Effector memory CD8-positive, alpha-beta T cell (primary cell): ENCODE data around the gene SHROOM2.
A peak's percentile ranks its signal among the peaks of the same experiment; 100 is the strongest.

Source experiments
- ATAC-seq: fragments of 150-1000 bp; cut with Tn5 transposase; replicated peaks from 2 replicates; pipeline ENCODE4 v1.10.0; 2021; ENCODE audit warnings: mild to moderate bottlenecking, moderate library complexity
- DNase-seq, 3 experiments: peaks; one replicate each; pipeline ENCODE4 v3.0.0; 2021
- H3K27ac Mint-ChIP-seq, 2 donors: one replicate each; pipeline ENCODE4 v1.8.0; 2022; ENCODE audit warnings: mild to moderate bottlenecking in 2 of 2, mixed read lengths in 2 of 2, moderate library complexity in 2 of 2
- H3K27me3 Mint-ChIP-seq, 2 donors: one replicate each; pipeline ENCODE4 v1.8.0; 2022; ENCODE audit warnings: mixed read lengths in 2 of 2
- H3K36me3 Mint-ChIP-seq: one replicate; pipeline ENCODE4 v1.8.0; 2022; ENCODE audit warnings: mild to moderate bottlenecking, moderate library complexity, mixed read lengths; ENCODE audit not compliant: insufficient read depth
- H3K4me1 Mint-ChIP-seq, 2 donors: one replicate each; pipeline ENCODE4 v1.8.0; 2022; ENCODE audit warnings: low read depth in 2 of 2, mixed read lengths in 2 of 2
- H3K4me3 Mint-ChIP-seq, 2 donors: one replicate each; pipeline ENCODE4 v1.8.0; 2022; ENCODE audit warnings: mild to moderate bottlenecking in 2 of 2, mixed read lengths in 2 of 2, moderate library complexity in 2 of 2
- H3K9me3 Mint-ChIP-seq, 2 donors: one replicate each; pipeline ENCODE4 v1.8.0; 2022; ENCODE audit warnings: mixed read lengths in 2 of 2
- total RNA-seq, 9 experiments: gene quantifications; one replicate each; lab custom pipeline; 2026; lab: John Stamatoyannopoulos, UW

The SHROOM2 gene, protein sequence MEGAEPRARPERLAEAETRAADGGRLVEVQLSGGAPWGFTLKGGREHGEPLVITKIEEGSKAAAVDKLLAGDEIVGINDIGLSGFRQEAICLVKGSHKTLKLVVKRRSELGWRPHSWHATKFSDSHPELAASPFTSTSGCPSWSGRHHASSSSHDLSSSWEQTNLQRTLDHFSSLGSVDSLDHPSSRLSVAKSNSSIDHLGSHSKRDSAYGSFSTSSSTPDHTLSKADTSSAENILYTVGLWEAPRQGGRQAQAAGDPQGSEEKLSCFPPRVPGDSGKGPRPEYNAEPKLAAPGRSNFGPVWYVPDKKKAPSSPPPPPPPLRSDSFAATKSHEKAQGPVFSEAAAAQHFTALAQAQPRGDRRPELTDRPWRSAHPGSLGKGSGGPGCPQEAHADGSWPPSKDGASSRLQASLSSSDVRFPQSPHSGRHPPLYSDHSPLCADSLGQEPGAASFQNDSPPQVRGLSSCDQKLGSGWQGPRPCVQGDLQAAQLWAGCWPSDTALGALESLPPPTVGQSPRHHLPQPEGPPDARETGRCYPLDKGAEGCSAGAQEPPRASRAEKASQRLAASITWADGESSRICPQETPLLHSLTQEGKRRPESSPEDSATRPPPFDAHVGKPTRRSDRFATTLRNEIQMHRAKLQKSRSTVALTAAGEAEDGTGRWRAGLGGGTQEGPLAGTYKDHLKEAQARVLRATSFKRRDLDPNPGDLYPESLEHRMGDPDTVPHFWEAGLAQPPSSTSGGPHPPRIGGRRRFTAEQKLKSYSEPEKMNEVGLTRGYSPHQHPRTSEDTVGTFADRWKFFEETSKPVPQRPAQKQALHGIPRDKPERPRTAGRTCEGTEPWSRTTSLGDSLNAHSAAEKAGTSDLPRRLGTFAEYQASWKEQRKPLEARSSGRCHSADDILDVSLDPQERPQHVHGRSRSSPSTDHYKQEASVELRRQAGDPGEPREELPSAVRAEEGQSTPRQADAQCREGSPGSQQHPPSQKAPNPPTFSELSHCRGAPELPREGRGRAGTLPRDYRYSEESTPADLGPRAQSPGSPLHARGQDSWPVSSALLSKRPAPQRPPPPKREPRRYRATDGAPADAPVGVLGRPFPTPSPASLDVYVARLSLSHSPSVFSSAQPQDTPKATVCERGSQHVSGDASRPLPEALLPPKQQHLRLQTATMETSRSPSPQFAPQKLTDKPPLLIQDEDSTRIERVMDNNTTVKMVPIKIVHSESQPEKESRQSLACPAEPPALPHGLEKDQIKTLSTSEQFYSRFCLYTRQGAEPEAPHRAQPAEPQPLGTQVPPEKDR (N-terminal part only)
- 0 to 0.60 (median 0) reads per million in 9 experiments for total RNA-seq

DNA sequence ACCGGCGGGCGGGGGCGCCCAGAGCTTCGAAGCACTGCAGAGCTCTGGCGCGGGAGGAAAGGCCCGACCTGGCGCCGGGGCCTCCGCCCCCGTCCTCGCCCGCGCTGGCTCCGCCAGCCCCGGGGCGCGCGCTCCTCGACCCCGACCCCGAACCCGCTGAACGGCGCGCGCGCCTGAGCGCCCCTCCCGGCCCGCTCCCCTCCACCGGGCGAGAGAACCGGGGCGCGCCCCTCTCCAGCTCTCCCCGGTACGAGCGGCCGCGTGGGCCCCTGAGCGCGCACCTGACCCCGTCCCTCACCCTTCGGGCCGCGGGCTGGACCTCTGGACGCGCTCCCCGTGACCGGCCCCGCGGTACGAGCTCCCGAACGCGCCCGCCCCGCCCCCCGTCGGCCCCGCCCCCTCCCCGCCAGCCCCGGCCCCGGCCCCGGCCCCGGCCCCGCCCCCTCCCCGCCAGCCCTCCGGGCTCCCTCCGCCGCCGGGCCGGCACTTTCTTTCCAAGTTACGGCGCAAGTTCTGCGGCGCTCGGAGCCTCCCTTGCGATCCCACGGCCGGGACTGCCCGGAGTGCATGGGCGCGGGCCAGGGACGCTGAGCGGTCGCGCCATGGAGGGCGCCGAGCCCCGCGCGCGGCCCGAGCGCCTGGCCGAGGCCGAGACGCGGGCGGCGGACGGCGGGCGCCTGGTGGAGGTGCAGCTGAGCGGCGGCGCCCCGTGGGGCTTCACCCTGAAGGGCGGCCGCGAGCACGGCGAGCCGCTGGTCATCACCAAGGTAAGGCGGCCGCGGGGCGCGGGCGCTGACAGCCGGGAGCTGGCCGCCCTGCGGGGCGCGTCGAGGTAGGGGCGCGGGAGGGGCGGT is at the start of gene SHROOM2:
Gene SHROOM2 (plus strand): TSS at position 486 of the 854 bp plus-strand sequence. CDS start 117 bp downstream, at position 603.
- Mint-ChIP-seq H3K27ac (no peak within 1 kb of the TSS), H3K4me3 (peak within 1 kb of the TSS; percentile 48 to 52), H3K9me3 (no peaks in the 10 kb centered on the region), H3K4me1 (no peaks in the 10 kb centered on the region), H3K36me3 (no peaks in the 10 kb centered on the region), H3K27me3 (peaks cover 12 to 15% of the 10 kb centered on the region in 2 donors)
- ATAC-seq (no peak), DNase-seq (no peak)

DNA sequence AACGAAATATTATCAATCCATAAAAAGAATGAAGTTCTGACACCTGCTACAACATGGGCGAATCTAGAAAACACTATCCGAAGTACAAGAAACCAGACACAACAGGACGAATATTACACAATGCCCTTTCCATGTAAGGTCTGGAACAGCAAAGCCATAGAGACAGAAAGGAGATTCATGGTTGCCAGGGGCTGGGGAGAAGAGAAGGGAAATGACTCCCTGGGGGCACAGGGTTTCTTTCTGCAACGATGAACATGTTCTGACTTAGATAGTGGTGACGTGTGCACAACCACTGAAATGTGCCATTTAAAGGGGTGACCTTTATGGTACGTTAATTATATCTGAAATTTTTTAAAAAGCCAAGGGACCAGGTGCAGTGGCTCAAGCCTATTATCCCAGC is 48.9 kb upstream of the SHROOM2 start:
- H3K4me1 Mint-ChIP-seq = no peaks in the 10 kb centered on the region
- H3K4me3 Mint-ChIP-seq = no peak overlapping the region
- H3K9me3 Mint-ChIP-seq = no peaks in the 10 kb centered on the region
- DNase-seq = no peak
- peaks cover 0 to 11% of the 10 kb centered on the region in 2 donors for H3K27me3 Mint-ChIP-seq
- no peak overlapping the region for H3K27ac Mint-ChIP-seq
- no peak for ATAC-seq
- no peaks in the 10 kb centered on the region for H3K36me3 Mint-ChIP-seq

DNA sequence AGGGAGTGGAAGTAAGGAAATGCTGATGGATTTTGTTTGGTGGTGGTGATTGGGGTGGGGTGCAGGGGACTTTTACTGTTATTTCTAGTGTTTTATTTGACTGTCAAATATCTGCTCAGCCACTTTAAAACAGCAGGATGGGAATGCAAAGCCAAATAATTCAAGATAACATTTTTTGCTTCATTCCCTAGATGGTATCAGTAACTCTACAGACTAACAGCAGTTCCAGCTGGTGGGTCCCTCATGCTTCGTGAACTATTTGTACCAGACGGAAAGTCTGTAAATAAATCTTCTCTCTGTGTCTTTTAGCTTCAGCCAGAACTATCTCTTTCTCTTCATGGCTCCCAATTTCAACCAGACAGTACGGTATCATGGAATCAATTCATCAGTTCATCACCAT is 48.1 kb upstream of the SHROOM2 start:
- Mint-ChIP-seq H3K4me1 (no peaks in the 10 kb centered on the region), H3K9me3 (no peaks in the 10 kb centered on the region), H3K4me3 (no peak overlapping the region), H3K27me3 (peaks cover 0 to 11% of the 10 kb centered on the region in 2 donors), H3K27ac (no peak overlapping the region), H3K36me3 (no peaks in the 10 kb centered on the region)
- ATAC-seq (no peak), DNase-seq (no peak)

DNA sequence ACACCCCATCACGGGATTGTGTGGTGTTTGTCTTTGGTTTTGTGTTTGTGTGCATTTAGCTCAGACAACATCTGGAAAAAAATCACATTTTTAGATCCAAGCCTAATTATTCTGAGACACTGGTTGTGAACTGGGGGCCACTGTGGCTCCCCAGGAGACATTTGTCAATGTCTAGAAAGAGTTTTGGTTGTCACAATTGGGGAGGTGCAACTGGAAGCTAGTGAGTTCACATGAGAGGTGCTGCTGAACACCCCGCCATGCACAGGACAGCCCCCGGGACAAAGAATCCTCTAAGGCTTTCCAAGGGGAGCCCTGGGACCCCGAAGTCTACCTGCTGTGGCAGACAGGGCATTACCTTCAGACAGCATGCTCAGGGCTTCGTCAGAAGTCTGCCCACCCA is 47.1 kb upstream of the SHROOM2 start:
- Mint-ChIP-seq H3K9me3 (no peaks in the 10 kb centered on the region), H3K4me1 (no peaks in the 10 kb centered on the region)

DNA sequence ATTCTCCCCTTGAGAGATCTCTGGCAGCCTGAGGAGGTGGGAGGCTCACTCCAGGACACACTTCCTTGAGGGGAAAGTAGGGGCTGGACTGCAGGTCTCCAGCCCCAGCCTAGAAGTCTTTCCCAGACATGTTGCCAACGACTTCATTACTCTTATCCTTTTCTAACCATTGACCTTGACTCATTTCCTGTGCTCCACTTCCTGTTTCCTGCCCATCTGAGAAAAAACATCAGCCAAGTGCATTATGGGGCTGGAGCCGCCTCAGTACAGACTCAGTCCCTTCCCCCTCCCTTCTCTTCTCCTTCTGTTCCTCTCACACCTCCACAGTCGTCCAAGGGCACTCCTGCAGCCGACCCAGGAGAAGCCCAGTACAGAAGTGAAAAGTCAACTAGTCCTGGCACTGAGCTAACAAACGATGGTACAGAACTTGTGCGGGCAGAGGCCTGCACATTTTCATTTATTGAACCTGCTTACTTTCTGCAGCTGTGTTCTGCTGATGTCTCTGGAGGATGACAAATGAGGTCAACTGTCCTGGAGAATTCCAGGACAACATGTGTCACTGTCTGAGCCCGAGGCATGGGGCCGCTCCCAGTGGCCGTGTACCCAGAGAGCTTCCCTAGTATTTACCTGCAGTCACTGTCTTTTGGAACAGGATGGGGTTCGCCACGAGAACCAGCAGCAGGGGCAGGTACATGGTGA is 40.7 kb upstream of the SHROOM2 start:
- H3K4me3 Mint-ChIP-seq = peak overlapping the region; percentile 49 to 50
- H3K36me3 Mint-ChIP-seq = no peaks in the 10 kb centered on the region
- ATAC-seq = no peak
- peaks cover 4 to 11% of the 10 kb centered on the region in 2 donors for H3K9me3 Mint-ChIP-seq
- no peak overlapping the region for H3K27ac Mint-ChIP-seq
- peaks cover 0 to 7% of the 10 kb centered on the region in 2 donors for H3K27me3 Mint-ChIP-seq
- DNase-seq = no peak
- peaks cover 8 to 11% of the 10 kb centered on the region in 2 donors for H3K4me1 Mint-ChIP-seq

More for the DNA sequence above, 47.1 kb upstream of the SHROOM2 start:
- Mint-ChIP-seq H3K4me3 (no peak overlapping the region), H3K27ac (no peak overlapping the region), H3K27me3 (peaks cover 0 to 11% of the 10 kb centered on the region in 2 donors), H3K36me3 (no peaks in the 10 kb centered on the region)
- DNase-seq (no peak), ATAC-seq (no peak)

DNA sequence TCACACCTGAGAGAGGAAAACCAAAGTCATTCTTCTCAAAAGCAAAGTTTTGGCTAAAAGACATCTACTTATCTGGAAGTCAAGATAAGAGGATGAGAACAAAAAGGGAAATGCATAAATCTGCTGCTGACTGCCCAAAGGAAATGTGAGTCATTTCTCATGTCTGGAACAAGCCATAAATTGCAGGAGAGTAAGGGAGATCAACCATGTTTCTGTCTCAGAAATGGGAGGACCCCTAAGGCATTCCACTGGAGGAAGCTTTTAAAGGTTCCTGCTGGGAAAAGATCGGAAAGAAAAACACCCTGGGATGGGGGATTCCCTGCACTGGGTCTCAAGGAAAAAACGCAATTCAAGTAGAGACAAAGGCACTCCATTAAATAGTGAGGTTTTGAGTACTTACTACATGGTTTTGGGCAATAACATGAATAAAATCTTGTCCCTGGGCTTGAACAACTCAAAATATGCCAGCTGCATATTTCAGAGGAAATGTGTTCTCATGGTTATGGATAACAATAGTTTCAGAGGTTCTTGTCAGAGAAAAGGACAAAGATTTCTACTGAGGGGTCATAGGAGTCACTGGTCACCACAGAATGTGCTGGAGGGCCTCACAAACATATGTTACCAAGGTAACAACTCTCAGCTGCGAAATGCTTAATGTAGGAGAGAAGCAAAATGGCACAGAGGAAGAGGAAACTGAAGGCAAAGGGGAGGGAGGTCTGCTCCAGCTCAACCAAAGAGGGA is 39.9 kb upstream of the SHROOM2 start:
- H3K36me3 Mint-ChIP-seq = no peaks in the 10 kb centered on the region
- ATAC-seq = no peak
- H3K27ac Mint-ChIP-seq = no peak overlapping the region
- H3K4me1 Mint-ChIP-seq = peaks cover 8 to 11% of the 10 kb centered on the region in 2 donors
- H3K27me3 Mint-ChIP-seq = peaks cover 0 to 7% of the 10 kb centered on the region in 2 donors
- peaks cover 4 to 11% of the 10 kb centered on the region in 2 donors for H3K9me3 Mint-ChIP-seq
- no peak for DNase-seq
- no peak overlapping the region for H3K4me3 Mint-ChIP-seq

DNA sequence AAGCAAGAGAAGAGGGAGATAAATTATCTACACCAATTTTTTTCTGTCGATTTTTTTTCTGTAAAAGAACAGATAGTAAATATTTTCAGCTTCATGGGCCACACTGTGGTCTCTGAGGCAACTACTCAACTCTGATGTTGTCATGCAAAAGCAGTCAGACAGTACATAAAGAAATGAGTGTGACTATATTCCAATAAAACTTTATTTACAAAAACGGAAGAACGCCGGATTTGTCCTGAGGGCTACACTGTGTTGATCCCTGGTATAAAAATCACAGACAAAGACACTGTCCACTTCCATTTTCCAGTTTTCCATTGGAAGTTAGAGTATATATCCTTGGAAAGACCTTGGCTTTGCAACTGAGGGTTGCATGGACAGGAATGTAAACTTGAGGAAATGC is 38.6 kb upstream of the SHROOM2 start:
- Mint-ChIP-seq H3K9me3 (peaks cover 4 to 11% of the 10 kb centered on the region in 2 donors), H3K27me3 (peaks cover 0 to 7% of the 10 kb centered on the region in 2 donors), H3K27ac (no peak overlapping the region), H3K4me1 (peaks cover 8 to 11% of the 10 kb centered on the region in 2 donors), H3K36me3 (no peaks in the 10 kb centered on the region), H3K4me3 (no peak overlapping the region)
- ATAC-seq = no peak
- no peak for DNase-seq

GRCh38 chrX:9749146-9749692 is 37.0 kb upstream of the SHROOM2 start:
- Mint-ChIP-seq H3K9me3 (peaks cover 4 to 11% of the 10 kb centered on the region in 2 donors), H3K36me3 (no peaks in the 10 kb centered on the region), H3K27me3 (peaks cover 0 to 7% of the 10 kb centered on the region in 2 donors), H3K27ac (no peak overlapping the region), H3K4me1 (peaks cover 8 to 11% of the 10 kb centered on the region in 2 donors), H3K4me3 (no peak overlapping the region)
- ATAC-seq (no peak), DNase-seq (no peak)

GRCh38 chrX:9757366-9757765 is 28.9 kb upstream of the SHROOM2 start:
- no peak overlapping the region for H3K27ac Mint-ChIP-seq
- H3K4me1 Mint-ChIP-seq = no peaks in the 10 kb centered on the region
- ATAC-seq (no peak), DNase-seq (no peak)
- H3K9me3 Mint-ChIP-seq = no peaks in the 10 kb centered on the region
- H3K27me3 Mint-ChIP-seq = peaks cover 0 to 11% of the 10 kb centered on the region in 2 donors
- no peaks in the 10 kb centered on the region for H3K36me3 Mint-ChIP-seq
- H3K4me3 Mint-ChIP-seq = no peak overlapping the region

DNA sequence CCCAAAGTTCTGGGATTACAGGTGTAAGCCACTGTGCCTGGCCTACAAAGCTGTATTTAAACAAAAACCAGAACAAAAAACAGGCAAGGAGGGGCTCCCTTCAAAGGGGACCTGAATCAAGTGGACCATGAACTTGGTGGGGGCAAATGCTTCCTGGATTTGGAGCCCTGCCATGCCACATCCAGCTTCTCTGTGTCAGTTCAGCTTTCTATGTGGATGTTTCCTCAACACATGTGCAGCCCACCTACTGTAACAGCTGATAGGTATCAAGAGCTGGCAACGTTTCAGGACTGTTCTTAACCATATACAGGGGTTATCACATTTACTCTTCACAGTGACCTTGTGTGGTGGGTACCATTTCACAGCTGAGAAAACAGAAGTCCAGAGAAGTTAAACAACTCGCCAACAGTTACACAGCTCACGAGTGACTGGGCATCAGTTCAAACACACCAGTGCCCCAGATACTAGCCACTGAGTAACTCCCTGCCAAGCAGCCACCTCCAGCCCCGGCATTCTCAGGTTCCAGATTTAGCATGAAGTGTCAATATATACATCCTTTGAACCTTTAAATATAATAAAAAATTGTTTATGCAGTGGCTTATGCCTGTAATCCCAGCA is 28.1 kb upstream of the SHROOM2 start:
- H3K27ac Mint-ChIP-seq = no peak overlapping the region
- no peaks in the 10 kb centered on the region for H3K36me3 Mint-ChIP-seq
- H3K4me3 Mint-ChIP-seq = no peak overlapping the region
- no peaks in the 10 kb centered on the region for H3K9me3 Mint-ChIP-seq
- H3K27me3 Mint-ChIP-seq = peaks cover 0 to 19% of the 10 kb centered on the region in 2 donors
- no peaks in the 10 kb centered on the region for H3K4me1 Mint-ChIP-seq
- no peak for ATAC-seq
- DNase-seq = no peak

GRCh38 chrX:9759337-9759736 is 26.9 kb upstream of the SHROOM2 start:
- Mint-ChIP-seq H3K9me3 (no peaks in the 10 kb centered on the region), H3K27me3 (peaks cover 0 to 26% of the 10 kb centered on the region in 2 donors), H3K27ac (no peak overlapping the region)

More at GRCh38 chrX:9759337-9759736, 26.9 kb upstream of the SHROOM2 start:
- no peaks in the 10 kb centered on the region for H3K4me1 Mint-ChIP-seq
- no peaks in the 10 kb centered on the region for H3K36me3 Mint-ChIP-seq
- H3K4me3 Mint-ChIP-seq = no peak overlapping the region
- DNase-seq = no peak
- no peak for ATAC-seq
